ENCODE measurements around the gene C12orf43.

C12orf43 gene

DNA sequence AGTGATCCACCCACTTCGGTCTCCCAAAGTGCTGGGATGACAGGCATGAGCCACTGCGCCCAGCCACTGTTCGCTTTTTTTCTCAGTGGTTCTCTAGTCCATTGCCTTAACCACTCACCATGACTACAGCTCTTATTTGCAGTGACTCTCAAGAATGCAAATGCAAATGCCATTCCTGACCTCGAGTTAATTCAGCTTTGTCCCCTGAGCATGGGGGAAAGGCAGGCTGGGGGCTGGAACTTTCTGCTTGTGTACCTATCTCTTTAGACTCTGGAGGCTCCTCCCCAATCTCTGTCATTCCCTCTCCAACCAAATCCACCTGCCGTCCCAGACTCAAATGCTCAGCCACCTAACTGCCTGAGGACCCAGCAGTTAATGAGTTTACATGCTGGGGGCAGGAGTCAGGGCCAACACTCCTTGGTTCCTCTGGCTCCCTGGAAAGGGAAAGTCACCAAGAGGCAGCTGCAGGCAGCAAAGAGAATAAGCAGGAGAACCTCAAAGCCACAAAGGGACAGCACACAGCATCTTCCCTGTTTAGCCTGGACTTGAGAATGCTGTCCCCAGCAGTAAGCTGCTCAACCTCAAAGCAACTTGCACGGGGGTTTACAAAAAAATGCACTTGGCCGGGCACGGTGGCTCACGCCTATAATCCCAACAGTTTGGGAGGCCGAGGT is 43.3 kb downstream of the C12orf43 start:
- DNase-seq = no peak

GRCh38 chr12:120971299-120972180 is 44.7 kb downstream of the C12orf43 start:
- DNase-seq = peak; percentile 58

DNA sequence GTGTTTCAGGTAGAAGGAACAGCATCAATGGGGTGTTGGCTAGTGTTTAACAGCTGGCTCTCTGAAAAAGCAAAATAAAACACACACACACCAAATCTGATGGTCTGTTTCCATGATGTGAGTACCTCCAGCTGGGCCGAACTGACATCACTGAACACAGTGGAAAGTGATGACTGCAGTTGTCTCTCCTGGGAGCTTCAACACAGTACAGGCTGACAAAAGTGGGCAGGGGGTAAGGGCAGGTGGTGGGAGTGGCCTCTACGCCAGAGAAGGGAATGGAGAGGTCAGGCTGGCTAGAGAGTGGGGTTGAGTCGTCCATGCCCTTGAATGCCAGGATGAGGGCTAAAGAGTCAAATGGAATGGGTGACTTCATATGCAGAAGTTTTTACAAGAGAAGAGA is 46.0 kb downstream of the C12orf43 start:
- no peak for DNase-seq

GRCh38 chr12:120965534-120966091 is 50.7 kb downstream of the C12orf43 start:
- DNase-seq = no peak

DNA sequence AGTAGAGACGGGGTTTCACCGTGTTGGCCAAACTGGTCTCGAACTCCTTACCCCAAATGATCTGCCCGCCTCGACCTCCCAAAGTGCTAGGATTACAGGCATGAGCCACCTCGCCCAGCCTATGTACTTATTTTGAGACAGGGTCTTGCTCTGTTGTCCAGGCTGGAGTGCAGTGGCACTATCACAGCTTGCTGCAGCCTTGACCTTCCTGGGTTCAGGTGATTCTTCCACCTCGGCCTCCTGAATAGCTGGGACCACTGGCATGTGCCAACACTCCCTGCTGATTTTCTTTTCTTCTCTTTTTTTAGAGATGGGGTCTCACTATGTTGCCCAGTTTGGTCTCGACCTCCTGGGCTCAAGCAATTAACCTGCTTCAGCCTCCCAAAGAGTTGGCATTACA is 52.0 kb downstream of the C12orf43 start:
- no peak for DNase-seq

GRCh38 chr12:120962532-120963020 is 53.7 kb downstream of the C12orf43 start:
- no peak for DNase-seq

GRCh38 chr12:120961604-120962531 is 54.4 kb downstream of the C12orf43 start:
- DNase-seq = no peak

- no peak for DNase-seq
Observed at GRCh38 chr12:120960657-120961056, 55.6 kb downstream of the C12orf43 start.

- no peak for DNase-seq
Observed at GRCh38 chr12:120959111-120959878, 57.0 kb downstream of the C12orf43 start.

- no peak for DNase-seq
Observed at GRCh38 chr12:120956579-120957300, 59.5 kb downstream of the C12orf43 start.

DNA sequence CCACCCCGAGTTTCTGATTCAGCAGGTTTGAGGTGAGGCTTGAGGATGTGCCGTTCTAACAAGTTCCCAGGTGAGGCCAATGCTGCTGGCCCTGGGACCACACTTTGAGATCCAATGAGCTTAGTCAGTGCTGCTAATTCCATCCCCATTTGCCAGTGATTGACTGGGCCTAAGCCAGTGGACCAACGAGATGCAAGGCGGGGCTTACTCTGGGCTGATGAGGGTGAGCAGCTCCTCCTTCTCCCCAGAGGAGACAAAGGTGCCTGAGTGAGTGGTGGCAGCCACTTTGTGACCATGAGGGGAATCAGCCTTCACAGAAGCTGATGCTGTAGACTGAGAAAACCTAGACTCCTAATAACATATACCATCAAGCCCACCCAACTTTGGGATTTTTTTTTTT is 61.1 kb downstream of the C12orf43 start:
- DNase-seq = no peak

DNA sequence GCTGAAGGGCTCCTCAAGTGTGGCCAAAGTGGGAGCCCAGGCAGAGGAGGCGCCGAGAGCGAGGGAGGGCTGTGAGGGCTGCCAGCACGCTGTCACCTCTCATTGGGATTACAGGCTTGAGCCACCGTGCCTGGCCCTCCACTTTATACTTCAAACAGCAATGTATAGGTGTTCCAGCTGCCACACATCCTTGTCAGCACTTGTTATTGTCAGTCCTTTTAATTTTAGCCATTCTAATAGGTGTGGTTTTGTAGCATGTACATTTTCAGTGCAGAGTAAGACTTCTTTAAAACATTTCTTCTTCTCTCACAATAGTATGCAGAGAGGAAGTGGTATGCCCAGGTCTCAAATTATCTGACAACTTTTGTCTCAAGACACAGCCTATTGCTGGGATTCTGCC is 65.5 kb downstream of the C12orf43 start:
- DNase-seq = no peak
